Stimulated activated CD4-positive, alpha-beta T cell treated with anti-CD3 and anti-CD28 coated beads, Interleukin-15, amount 100 ng/mL, for 24 hours (primary cell): ENCODE data around the gene PGC.
"Not testable (repeated sequence)": the region's sequence is repeated elsewhere in the genome, so short reads cannot be mapped to it uniquely, and the experiment has no call there.

Experiments
- DNase-seq: peaks from one replicate; pipeline ENCODE4 v3.0.0-alpha.2; 2020

PGC gene

GRCh38 chr6:41774841-41775240, 27.6 kb upstream of the PGC start:
- DNase-seq, result no peak

GRCh38 chr6:41771058-41771983, 24.1 kb upstream of the PGC start:
- DNase-seq, result no peak

- DNase-seq, result no peak
These were observed 23.3 kb upstream of the PGC start for GRCh38 chr6:41770381-41771057.

- no peak for DNase-seq
These were observed 22.2 kb upstream of the PGC start for GRCh38 chr6:41769376-41769775.

GRCh38 chr6:41768545-41769308, 21.5 kb upstream of the PGC start:
- DNase-seq, result no peak

GRCh38 chr6:41767112-41767833, 20.1 kb upstream of the PGC start:
- DNase-seq, result no peak

- DNase-seq, result not testable (repeated sequence)
These were observed 19.0 kb upstream of the PGC start for GRCh38 chr6:41766043-41766664.

- no peak for DNase-seq
These were observed 16.3 kb upstream of the PGC start for GRCh38 chr6:41763470-41763869.

GRCh38 chr6:41759905-41760579, 12.8 kb upstream of the PGC start:
- no peak for DNase-seq

GRCh38 chr6:41759106-41759904, 12.1 kb upstream of the PGC start:
- no peak for DNase-seq

GRCh38 chr6:41758641-41759035, 11.4 kb upstream of the PGC start:
- DNase-seq, result no peak

- no peak for DNase-seq
These were observed 10.9 kb upstream of the PGC start for GRCh38 chr6:41757931-41758640.

GRCh38 chr6:41757271-41757670, 10.1 kb upstream of the PGC start:
- no peak for DNase-seq

GRCh38 chr6:41756354-41756753, 9.2 kb upstream of the PGC start:
- no peak for DNase-seq

GRCh38 chr6:41755895-41756294, 8.7 kb upstream of the PGC start:
- no peak for DNase-seq

- DNase-seq, result no peak
These were observed 3.2 kb upstream of the PGC start for GRCh38 chr6:41750374-41750773.

- no peak for DNase-seq
These were observed 1.3 kb upstream of the PGC start for GRCh38 chr6:41748542-41748941.

- DNase-seq, result no peak
These were observed 893 bp upstream of the PGC start for GRCh38 chr6:41748102-41748477.

- DNase-seq, result no peak
These were observed 1.1 kb downstream of the PGC start for GRCh38 chr6:41746107-41746506.

- DNase-seq, result no peak
These were observed 2.9 kb downstream of the PGC start for GRCh38 chr6:41744236-41744787.
